Neural cell (in vitro differentiated cells): ENCODE data around the gene RHO.

Experiments
- EZH2 ChIP-seq: fragments of 200-600, 300-800 bp; shearing (Covaris generic), sonication (generic); IDR thresholded peaks from 2 replicates; pipeline ENCODE4 v1.6.1; 2014; ENCODE audit warnings: antibody characterized with exemption, low read length, borderline replicate concordance, mild to moderate bottlenecking; ENCODE audit not compliant: insufficient read depth, poor library complexity, severe bottlenecking
- RAD21 ChIP-seq: fragments of 450-650 bp; conservative IDR thresholded peaks from 2 replicates; pipeline ENCODE4 v1.6.1; 2014; ENCODE audit warnings: antibody characterized with exemption, mild to moderate bottlenecking, moderate library complexity
- TF ChIP-seq, protein P1 (sequence below): fragments of 450-650 bp; IDR thresholded peaks from 2 replicates; pipeline ENCODE4 v1.5.1; 2014; ENCODE audit warnings: antibody characterized with exemption, mild to moderate bottlenecking, moderate library complexity; ENCODE audit not compliant: poor library complexity, severe bottlenecking

DNA sequence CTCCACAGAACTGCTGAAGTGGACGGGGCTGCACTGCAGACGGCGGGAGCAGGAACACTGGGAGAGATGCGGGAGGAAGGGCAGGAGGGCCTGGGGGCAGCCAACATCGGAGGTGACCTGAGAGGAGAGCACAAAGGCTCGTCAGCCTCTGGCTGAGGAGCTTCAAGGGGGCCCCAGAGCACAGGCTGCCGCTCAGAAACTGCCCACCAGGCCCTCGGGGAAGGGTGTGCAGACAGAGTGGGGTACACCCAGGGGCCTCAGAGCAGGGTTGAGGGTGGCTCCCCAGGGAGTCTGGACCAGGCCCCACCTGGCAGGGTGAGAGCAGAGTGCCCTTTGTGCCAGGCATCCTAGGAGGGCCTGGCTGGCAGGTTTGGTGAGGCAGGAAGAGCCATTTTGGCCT lies 14.7 kb upstream of the RHO start:
- TF ChIP-seq, protein P1, sequence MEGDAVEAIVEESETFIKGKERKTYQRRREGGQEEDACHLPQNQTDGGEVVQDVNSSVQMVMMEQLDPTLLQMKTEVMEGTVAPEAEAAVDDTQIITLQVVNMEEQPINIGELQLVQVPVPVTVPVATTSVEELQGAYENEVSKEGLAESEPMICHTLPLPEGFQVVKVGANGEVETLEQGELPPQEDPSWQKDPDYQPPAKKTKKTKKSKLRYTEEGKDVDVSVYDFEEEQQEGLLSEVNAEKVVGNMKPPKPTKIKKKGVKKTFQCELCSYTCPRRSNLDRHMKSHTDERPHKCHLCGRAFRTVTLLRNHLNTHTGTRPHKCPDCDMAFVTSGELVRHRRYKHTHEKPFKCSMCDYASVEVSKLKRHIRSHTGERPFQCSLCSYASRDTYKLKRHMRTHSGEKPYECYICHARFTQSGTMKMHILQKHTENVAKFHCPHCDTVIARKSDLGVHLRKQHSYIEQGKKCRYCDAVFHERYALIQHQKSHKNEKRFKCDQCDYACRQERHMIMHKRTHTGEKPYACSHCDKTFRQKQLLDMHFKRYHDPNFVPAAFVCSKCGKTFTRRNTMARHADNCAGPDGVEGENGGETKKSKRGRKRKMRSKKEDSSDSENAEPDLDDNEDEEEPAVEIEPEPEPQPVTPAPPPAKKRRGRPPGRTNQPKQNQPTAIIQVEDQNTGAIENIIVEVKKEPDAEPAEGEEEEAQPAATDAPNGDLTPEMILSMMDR = no peak
- TF ChIP-seq RAD21 (no peak), EZH2 (no peak)
